ENCODE data around the gene SPTLC2.

Gene SPTLC2

GRCh38 chr14:77603654-77604255, 12.7 kb downstream of the SPTLC2 start:
- no peak for DNase-seq (ENCODE audit: low spot score)
- in situ Hi-C loops (cut with MboI; ENCODE audit: low pct_unique_long_range_greater_than_20kb, low sequenced_read_pairs, unreplicated experiment), result no loop called here
- TF ChIP-seq CTCF (IDR thresholded peaks at IDR 0.05; ENCODE audit: extremely low read depth, insufficient read depth, missing control alignments), result peak; percentile 4

- in situ Hi-C loops (cut with MboI; ENCODE audit: low pct_unique_long_range_greater_than_20kb, low sequenced_read_pairs, unreplicated experiment), result no loop called here
- TF ChIP-seq CTCF (IDR thresholded peaks at IDR 0.05; ENCODE audit: extremely low read depth, insufficient read depth, missing control alignments), result no peak
- no peak for DNase-seq (ENCODE audit: low spot score)
Observed at GRCh38 chr14:77603031-77603430, 13.4 kb downstream of the SPTLC2 start.

- in situ Hi-C loops (cut with MboI; ENCODE audit: low pct_unique_long_range_greater_than_20kb, low sequenced_read_pairs, unreplicated experiment), result no loop called here
- no peak for DNase-seq (ENCODE audit: low spot score)
- no peak for TF ChIP-seq CTCF (IDR thresholded peaks at IDR 0.05; ENCODE audit: extremely low read depth, insufficient read depth, missing control alignments)
Observed at GRCh38 chr14:77601846-77602619, 14.4 kb downstream of the SPTLC2 start.

- no peak for DNase-seq (ENCODE audit: low spot score)
- in situ Hi-C loops (cut with MboI; ENCODE audit: low pct_unique_long_range_greater_than_20kb, low sequenced_read_pairs, unreplicated experiment), result no loop called here
- no peak for TF ChIP-seq CTCF (IDR thresholded peaks at IDR 0.05; ENCODE audit: extremely low read depth, insufficient read depth, missing control alignments)
Observed at GRCh38 chr14:77599889-77600288, 16.5 kb downstream of the SPTLC2 start.

GRCh38 chr14:77598366-77599070, 17.9 kb downstream of the SPTLC2 start:
- no peak for TF ChIP-seq CTCF (IDR thresholded peaks at IDR 0.05; ENCODE audit: extremely low read depth, insufficient read depth, missing control alignments)
- no peak for DNase-seq (ENCODE audit: low spot score)
- in situ Hi-C loops (cut with MboI; ENCODE audit: low pct_unique_long_range_greater_than_20kb, low sequenced_read_pairs, unreplicated experiment), result no loop called here

- no peak for TF ChIP-seq CTCF (IDR thresholded peaks at IDR 0.05; ENCODE audit: extremely low read depth, insufficient read depth, missing control alignments)
- peak; percentile 29 for DNase-seq (ENCODE audit: low spot score)
- in situ Hi-C loops (cut with MboI; ENCODE audit: low pct_unique_long_range_greater_than_20kb, low sequenced_read_pairs, unreplicated experiment), result no loop called here
Observed at GRCh38 chr14:77593501-77593961, 22.9 kb downstream of the SPTLC2 start.
